Uterus (tissue), 2 donors: ENCODE measurements around the gene ARFIP1.

Source experiments
- POLR2A ChIP-seq, 2 donors: fragments of 450-650 bp; IDR thresholded peaks; one replicate each; pipeline ENCODE4 v1.6.1; 2016; ENCODE audit warnings: antibody characterized with exemption in 2 of 2, mild to moderate bottlenecking in 1 of 2, moderate library complexity in 1 of 2
- TF ChIP-seq, protein P1 (sequence below), 4 experiments: fragments of 200-600 bp in 2 of 4; fragments of 450-650 bp in 2 of 4; sonication (generic) in 2 of 4; IDR thresholded peaks; one replicate each; pipeline ENCODE4 v1.5.1; 2016 to 2019; ENCODE audit warnings: antibody characterized with exemption in 4 of 4, mild to moderate bottlenecking in 2 of 4, moderate library complexity in 1 of 4

- TF ChIP-seq, protein P1, sequence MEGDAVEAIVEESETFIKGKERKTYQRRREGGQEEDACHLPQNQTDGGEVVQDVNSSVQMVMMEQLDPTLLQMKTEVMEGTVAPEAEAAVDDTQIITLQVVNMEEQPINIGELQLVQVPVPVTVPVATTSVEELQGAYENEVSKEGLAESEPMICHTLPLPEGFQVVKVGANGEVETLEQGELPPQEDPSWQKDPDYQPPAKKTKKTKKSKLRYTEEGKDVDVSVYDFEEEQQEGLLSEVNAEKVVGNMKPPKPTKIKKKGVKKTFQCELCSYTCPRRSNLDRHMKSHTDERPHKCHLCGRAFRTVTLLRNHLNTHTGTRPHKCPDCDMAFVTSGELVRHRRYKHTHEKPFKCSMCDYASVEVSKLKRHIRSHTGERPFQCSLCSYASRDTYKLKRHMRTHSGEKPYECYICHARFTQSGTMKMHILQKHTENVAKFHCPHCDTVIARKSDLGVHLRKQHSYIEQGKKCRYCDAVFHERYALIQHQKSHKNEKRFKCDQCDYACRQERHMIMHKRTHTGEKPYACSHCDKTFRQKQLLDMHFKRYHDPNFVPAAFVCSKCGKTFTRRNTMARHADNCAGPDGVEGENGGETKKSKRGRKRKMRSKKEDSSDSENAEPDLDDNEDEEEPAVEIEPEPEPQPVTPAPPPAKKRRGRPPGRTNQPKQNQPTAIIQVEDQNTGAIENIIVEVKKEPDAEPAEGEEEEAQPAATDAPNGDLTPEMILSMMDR (IDR thresholded peaks at IDR 0.05): no peak
- TF ChIP-seq POLR2A (IDR thresholded peaks at IDR 0.05): no peak
Measured at GRCh38 chr4:152817331-152817730, 37.6 kb downstream of the ARFIP1 start.
